H1 (cell line): ENCODE data around the gene HSPA12A. TPM values are rescaled to one million over a fixed set of nuclear protein-coding genes. Genes with fewer than 3 reads are reported as not detected.

Experiments
- CTCF ChIA-PET: fragments of 300-600 bp; sonication (Branson Sonifier 250); formaldehyde crosslinking; loops from one replicate; lab custom pipeline; 2021; ENCODE audit not compliant: partially characterized antibody; lab: Charles Lee
- POLR2A ChIA-PET: fragments of 300-600 bp; sonication (Branson Sonifier 250); formaldehyde crosslinking; loops from one replicate; lab custom pipeline; 2021; ENCODE audit warnings: inconsistent platforms; ENCODE audit not compliant: partially characterized antibody; lab: Charles Lee
- DNase-seq, 2 experiments: peaks; one replicate each; pipeline versions ENCODE4 v3.0.0 to v3.0.0-alpha.2; 2010 to 2022; ENCODE audit warnings: low spot score in 2 of 2, low read depth in 1 of 2, mixed read lengths in 1 of 2
- FAIRE-seq: peaks from 2 replicates; lab custom pipeline; 2011; peaks lifted over from hg19 to GRCh38; lab: Jason Lieb, UNC
- H2AFZ ChIP-seq: 2 replicates; pipeline ENCODE4 v1.8.1; 2012; ENCODE audit warnings: low read length, inconsistent platforms
- H2AK5ac ChIP-seq: 2 replicates; pipeline ENCODE4 v1.6.1; 2013; ENCODE audit warnings: low read depth, low read length
- H2BK120ac ChIP-seq: replicated peaks from 2 replicates; pipeline ENCODE3; 2013; ENCODE audit warnings: low read depth, low read length, inconsistent platforms
- H2BK12ac ChIP-seq: 2 replicates; pipeline ENCODE4 v1.6.1; 2013; ENCODE audit warnings: low read depth, low read length
- H2BK15ac ChIP-seq: 2 replicates; pipeline ENCODE4 v1.6.1; 2013; ENCODE audit warnings: low read length
- H2BK20ac ChIP-seq: 2 replicates; pipeline ENCODE4 v1.6.1; 2013; ENCODE audit warnings: low read length
- H2BK5ac ChIP-seq: 2 replicates; pipeline ENCODE4 v1.6.1; 2013; ENCODE audit warnings: low read depth, low read length
- H3K14ac ChIP-seq: 2 replicates; pipeline ENCODE4 v1.6.1; 2013; ENCODE audit warnings: inconsistent platforms; ENCODE audit not compliant: insufficient read length
- H3K18ac ChIP-seq: 2 replicates; pipeline ENCODE4 v1.6.1; 2013; ENCODE audit warnings: low read length; ENCODE audit errors: extremely low read depth
- H3K23ac ChIP-seq: 2 replicates; pipeline ENCODE4 v1.6.1; 2013; ENCODE audit warnings: inconsistent platforms; ENCODE audit not compliant: insufficient read length
- H3K23me2 ChIP-seq: 2 replicates; pipeline ENCODE4 v1.6.1; 2013; ENCODE audit warnings: low read depth, low read length
- H3K27ac ChIP-seq: 2 replicates; pipeline ENCODE4 v1.6.1; 2011; ENCODE audit warnings: low read depth, low read length, inconsistent platforms
- H3K27me3 ChIP-seq, 4 experiments: replicated peaks in 1 of 4; 1 replicate in 1 of 4; 2 replicates in 3 of 4; pipeline versions ENCODE4 v1.6.1 to v1.8.1; 2011 to 2013; ENCODE audit warnings: low read length in 3 of 4, mild to moderate bottlenecking in 3 of 4, inconsistent platforms in 2 of 4, mixed read lengths in 2 of 4, moderate library complexity in 1 of 4; ENCODE audit not compliant: control insufficient read depth in 3 of 4, insufficient read depth in 3 of 4; ENCODE audit errors: extremely low read depth in 1 of 4
- H3K36me3 ChIP-seq, 4 experiments: 2 replicates each; pipeline versions ENCODE4 v1.6.1 to v1.8.1; 2011 to 2013; ENCODE audit warnings: mild to moderate bottlenecking in 4 of 4, low read length in 3 of 4, moderate library complexity in 2 of 4, control low read depth in 1 of 4, inconsistent platforms in 1 of 4; ENCODE audit not compliant: insufficient read depth in 4 of 4, control insufficient read depth in 2 of 4
- H3K4ac ChIP-seq: replicated peaks from 2 replicates; pipeline ENCODE3; 2013; ENCODE audit warnings: low read length, low read depth, mixed read lengths, inconsistent platforms; ENCODE audit not compliant: insufficient read length
- H3K4me1 ChIP-seq, 4 experiments: replicated peaks in 1 of 4; 1 replicate in 1 of 4; 2 replicates in 3 of 4; pipeline versions ENCODE4 v1.6.1 to v1.8.1; 2011 to 2013; ENCODE audit warnings: low read length in 3 of 4, inconsistent platforms in 2 of 4, mixed read lengths in 1 of 4; ENCODE audit not compliant: insufficient read depth in 4 of 4, control insufficient read depth in 3 of 4
- H3K4me2 ChIP-seq, 2 experiments: 2 replicates each; pipeline versions ENCODE4 v1.6.1 to v1.8.1; 2011 to 2013; ENCODE audit warnings: low read depth in 2 of 2, low read length in 2 of 2, control low read depth in 1 of 2, inconsistent platforms in 1 of 2, mild to moderate bottlenecking in 1 of 2; ENCODE audit not compliant: insufficient read depth in 1 of 2
- H3K4me3 ChIP-seq, 4 experiments: fragments of 200-600, 300-600 bp in 1 of 4; sonication (generic), shearing (Covaris generic), sonication (Bioruptor Twin) in 1 of 4; 2 replicates each; pipeline versions ENCODE4 v1.5.1 to v1.8.1; 2011 to 2016; ENCODE audit warnings: low read length in 4 of 4, low read depth in 3 of 4, control low read depth in 2 of 4, inconsistent platforms in 2 of 4, mild to moderate bottlenecking in 2 of 4, mixed read lengths in 1 of 4, moderate library complexity in 1 of 4; ENCODE audit not compliant: insufficient read depth in 2 of 4; ENCODE audit errors: extremely low read depth in 1 of 4
- H3K56ac ChIP-seq: replicated peaks from 2 replicates; pipeline ENCODE3; 2013; ENCODE audit warnings: low read depth, mild to moderate bottlenecking, mixed read lengths, low read length, inconsistent platforms; ENCODE audit not compliant: insufficient read length
- H3K79me1 ChIP-seq: 2 replicates; pipeline ENCODE4 v1.6.1; 2013; ENCODE audit warnings: low read depth, low read length, control low read depth
- H3K79me2 ChIP-seq, 2 experiments: 2 replicates each; pipeline versions ENCODE4 v1.6.1 to v1.8.1; 2012 to 2013; ENCODE audit warnings: low read length in 2 of 2, mild to moderate bottlenecking in 2 of 2, inconsistent platforms in 1 of 2; ENCODE audit not compliant: insufficient read depth in 2 of 2, control insufficient read depth in 1 of 2
- H3K9ac ChIP-seq, 4 experiments: replicated peaks in 1 of 4; 1 replicate in 1 of 4; 2 replicates in 3 of 4; pipeline versions ENCODE4 v1.6.1 to v1.8.1; 2011 to 2013; ENCODE audit warnings: low read depth in 3 of 4, low read length in 3 of 4, control low read depth in 2 of 4, mild to moderate bottlenecking in 2 of 4, moderate library complexity in 2 of 4, inconsistent platforms in 1 of 4; ENCODE audit errors: extremely low read depth in 1 of 4
- H3K9me3 ChIP-seq, 2 experiments: 2 replicates each; pipeline versions ENCODE4 v1.6.1 to v1.8.1; 2012 to 2013; ENCODE audit warnings: mild to moderate bottlenecking in 2 of 2, moderate library complexity in 2 of 2, control low read depth in 1 of 2, inconsistent platforms in 1 of 2, low read depth in 1 of 2, low read length in 1 of 2, mixed read lengths in 1 of 2; ENCODE audit not compliant: insufficient read depth in 2 of 2
- H4K20me1 ChIP-seq, 2 experiments: replicated peaks in 1 of 2; 2 replicates each; pipeline versions ENCODE3 to v1.8.1; 2011 to 2013; ENCODE audit warnings: inconsistent platforms in 2 of 2, low read length in 2 of 2, mild to moderate bottlenecking in 1 of 2; ENCODE audit not compliant: insufficient read depth in 2 of 2, control insufficient read depth in 1 of 2
- H4K5ac ChIP-seq: 2 replicates; pipeline ENCODE4 v1.6.1; 2013; ENCODE audit warnings: low read length, low read depth, mixed read lengths, inconsistent platforms; ENCODE audit not compliant: insufficient read length
- H4K8ac ChIP-seq: 2 replicates; pipeline ENCODE4 v1.8.0; 2013; ENCODE audit warnings: mild to moderate bottlenecking, moderate library complexity, low read length, inconsistent platforms; ENCODE audit not compliant: insufficient read depth; ENCODE audit errors: extremely low read depth
- H4K91ac ChIP-seq: replicated peaks from 2 replicates; pipeline ENCODE3; 2013; ENCODE audit warnings: low read length, mixed read lengths, inconsistent platforms; ENCODE audit not compliant: insufficient read length
- POU5F1 ChIP-seq: IDR thresholded peaks from 2 replicates; pipeline ENCODE4 v1.6.1; 2011; ENCODE audit warnings: low read depth, mild to moderate bottlenecking, low read length, moderate library complexity
- WGBS, 2 experiments: shearing (Covaris generic) in 1 of 2; methylation state at CpG; one replicate each; pipeline versions ENCODE4 v1.1.6 to v1.1.7; 2013 to 2015; ENCODE audit warnings: low lambda C conversion rate in 2 of 2, mixed read lengths in 2 of 2, inconsistent platforms in 1 of 2, low coverage in 1 of 2, missing lambda C conversion rate in 1 of 2; ENCODE audit not compliant: insufficient replicate concordance in 2 of 2, insufficient coverage in 1 of 2, insufficient read length in 1 of 2; ENCODE audit errors: extremely low coverage in 1 of 2, missing lambda C conversion rate in 1 of 2; 5-methylcytosine and 5-hydroxymethylcytosine counted together
- polyA plus RNA-seq, 7 experiments: library from polyadenylated mRNA; depleted of rRNA in 3 of 7; stranded (reverse) in 5 of 7; unstranded in 2 of 7; fragments of >200 nt in 5 of 7; fragments of 200-250 nt in 2 of 7; gene quantifications; 1 replicate in 5 of 7; 2 replicates in 1 of 7; 4 replicates in 1 of 7; pipeline versions ENCODE4 v1.2.1 to v1.2.3, GENCODE V29; 2011 to 2013; ENCODE audit warnings: missing spikeins in 2 of 7, mixed read lengths in 2 of 7
- total RNA-seq: library from RNA; stranded (reverse); fragmentation: NEBNext Ultra II Directional; extraction: Animal tissue kit (Norgen Biotek cat#: 25700); gene quantifications from 2 replicates; pipeline ENCODE4 v1.2.1, GENCODE V29; 2021

Gene HSPA12A
- total and polyA plus RNA-seq, 2 of the 8 experiments (the other 6 are each of a cell fraction or from before 2014, with no cell fraction given) = 3.1 to 6.9 TPM

- WGBS, 2 experiments = 93% methylated on average over 1 of the region's 1 CpG; no CpG with 5 or more reads in 1 of the 2 experiments
These were observed 6.1 kb upstream of the HSPA12A start for GRCh38 chr10:116748471-116748870.

More at GRCh38 chr10:116748471-116748870, 6.1 kb upstream of the HSPA12A start:
- Histone ChIP-seq H2AK5ac (no peak overlapping the region), H3K14ac (no peak overlapping the region), H3K23ac (no peak overlapping the region), H2BK5ac (no peak overlapping the region), H3K79me2 (no peaks in the 10 kb centered on the region), H2BK12ac (no peak overlapping the region), H3K36me3 (no peaks in the 10 kb centered on the region), H3K4me2 (no peak overlapping the region), H3K18ac (no peak overlapping the region), H3K79me1 (no peaks in the 10 kb centered on the region), H3K27ac (no peak overlapping the region), H3K4me3 (no peak overlapping the region), H2BK20ac (no peak overlapping the region), H4K20me1 (peaks cover 0 to 2% of the 10 kb centered on the region in 2 experiments), H3K27me3 (peaks cover 1 to 18% (median 12%) of the 10 kb centered on the region in 4 experiments), H3K4ac (no peak overlapping the region), H2BK120ac (no peak overlapping the region), H3K23me2 (no peaks in the 10 kb centered on the region), H3K9ac (no peak overlapping the region), H4K5ac (no peak overlapping the region), H3K9me3 (no peaks in the 10 kb centered on the region), H4K91ac (no peak overlapping the region), H3K56ac (no peak overlapping the region), H3K4me1 (peaks cover 0 to 2% (median 0%) of the 10 kb centered on the region in 4 experiments; a peak in 2 of 7 replicates), H4K8ac (no peak overlapping the region), H2BK15ac (no peak overlapping the region), H2AFZ (no peak overlapping the region)
- POLR2A ChIA-PET = no interaction called here
- CTCF ChIA-PET = interaction anchor here (0.8 to 2.7 kb wide), 8 partner anchors 11 to 428 kb away, joined by 3 to 15 read pairs (median 3); no protein-coding TSS in a partner anchor
- no peak for TF ChIP-seq POU5F1
- DNase-seq (no peak), FAIRE-seq (no peak)
